Measurements from ENCODE around the gene ADGRF5.

GRCh38 chr6:46915866-46916265, 5.9 kb downstream of the ADGRF5 start:
- TF ChIP-seq CTCF (IDR thresholded peaks at IDR 0.05) (no peak), POLR2A (IDR thresholded peaks at IDR 0.05) (no peak)
